GM19193 (cell line): ENCODE data around the gene ZBTB46.

Experiments
- POLR2A ChIP-seq: IDR thresholded peaks from 4 replicates; pipeline ENCODE4 v1.6.1; 2011; ENCODE audit not compliant: insufficient read depth, insufficient read length; ENCODE audit errors: extremely low read depth

ZBTB46 gene

GRCh38 chr20:63811491-63811875 is 19.6 kb downstream of the ZBTB46 start:
- TF ChIP-seq POLR2A = no peak

DNA sequence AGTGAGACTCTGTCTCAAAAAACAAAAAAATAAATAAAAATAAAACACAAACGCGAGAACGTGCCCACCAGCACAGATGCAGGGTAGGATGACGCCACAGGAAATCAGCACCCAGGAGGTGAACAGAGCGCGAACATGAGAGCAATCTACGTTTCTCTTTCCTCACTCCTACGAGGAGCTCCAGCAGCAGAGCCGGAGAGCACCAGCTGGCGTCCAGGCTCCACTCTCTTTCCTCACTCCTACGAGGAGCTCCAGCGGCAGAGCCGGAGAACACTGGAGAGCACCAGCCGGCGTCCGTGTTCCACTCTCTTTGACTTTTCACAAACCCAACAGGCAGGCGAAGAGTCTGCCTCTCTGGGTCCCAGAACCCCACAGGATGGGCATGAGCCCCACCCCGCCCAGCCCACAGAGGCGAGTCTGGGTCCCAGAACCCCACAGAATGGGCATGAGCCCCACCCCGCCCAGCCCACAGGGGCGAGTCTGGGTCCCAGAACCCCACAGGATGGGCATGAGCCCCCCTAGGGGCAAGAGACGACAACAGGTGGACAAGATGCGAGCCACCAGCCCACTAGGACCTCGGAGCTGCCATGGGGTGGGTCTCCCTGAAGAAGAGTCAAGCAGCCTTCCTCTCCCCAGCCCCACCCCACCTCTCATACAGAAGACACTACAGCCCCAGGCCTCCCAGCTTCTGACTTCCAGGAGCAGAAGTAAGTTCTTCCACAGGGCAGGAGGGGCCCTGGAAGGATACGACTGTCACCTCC is 20.2 kb downstream of the ZBTB46 start:
- TF ChIP-seq POLR2A = no peak

DNA sequence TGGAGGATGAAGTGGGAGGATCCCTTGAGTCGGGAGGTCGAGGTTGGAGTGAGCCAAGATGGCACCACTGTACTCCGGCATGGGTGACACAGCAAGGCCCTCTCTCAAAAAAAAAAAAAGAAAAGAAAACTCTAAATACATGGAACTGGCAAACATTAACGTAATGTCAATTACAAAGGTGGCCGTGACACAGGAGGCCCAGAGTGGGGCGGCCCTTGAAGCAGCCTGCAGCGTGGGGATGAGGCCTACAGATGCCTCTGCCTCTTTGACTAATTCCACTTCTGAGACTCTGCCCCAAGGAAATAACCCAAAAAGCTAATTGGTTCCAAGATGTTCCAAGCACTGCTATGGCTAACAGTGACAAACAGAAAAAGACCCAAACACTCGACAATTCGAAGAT is 21.2 kb downstream of the ZBTB46 start:
- TF ChIP-seq POLR2A = no peak

- no peak for TF ChIP-seq POLR2A
Measured at GRCh38 chr20:63808964-63809674, 21.9 kb downstream of the ZBTB46 start.

DNA sequence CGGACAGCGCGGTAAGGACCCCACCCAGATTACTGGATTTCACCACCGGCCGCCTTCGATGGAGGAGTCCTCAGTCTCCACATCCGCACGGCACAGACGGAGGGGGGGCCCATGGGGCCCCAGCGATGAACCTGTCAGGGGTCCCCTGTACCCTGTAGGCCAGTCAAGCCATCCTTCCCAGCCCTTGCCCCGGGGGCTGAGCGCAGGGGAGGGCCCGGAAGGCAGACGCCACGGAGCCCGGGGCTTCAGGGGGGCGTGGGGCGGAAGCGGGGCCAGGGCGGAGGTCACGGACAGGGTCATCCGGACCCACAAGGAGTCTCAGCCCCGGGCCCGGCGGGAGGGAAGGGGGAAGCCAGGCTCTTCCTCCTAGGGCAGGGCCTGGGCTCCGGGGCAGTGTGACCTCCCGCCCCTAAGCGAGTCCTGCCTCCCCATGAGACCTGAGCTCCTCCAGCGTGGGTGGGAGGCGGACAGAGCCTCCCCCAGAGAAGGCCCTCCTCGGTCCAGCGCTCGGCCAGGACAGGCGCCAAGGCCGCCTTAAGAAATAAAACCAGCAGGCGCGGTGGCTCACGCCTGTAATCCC is 22.8 kb downstream of the ZBTB46 start:
- TF ChIP-seq POLR2A = no peak

GRCh38 chr20:63807654-63808053 is 23.4 kb downstream of the ZBTB46 start:
- TF ChIP-seq POLR2A = no peak

GRCh38 chr20:63804308-63804636 is 26.8 kb downstream of the ZBTB46 start:
- TF ChIP-seq POLR2A = no peak

GRCh38 chr20:63802469-63803240 is 28.4 kb downstream of the ZBTB46 start:
- no peak for TF ChIP-seq POLR2A

DNA sequence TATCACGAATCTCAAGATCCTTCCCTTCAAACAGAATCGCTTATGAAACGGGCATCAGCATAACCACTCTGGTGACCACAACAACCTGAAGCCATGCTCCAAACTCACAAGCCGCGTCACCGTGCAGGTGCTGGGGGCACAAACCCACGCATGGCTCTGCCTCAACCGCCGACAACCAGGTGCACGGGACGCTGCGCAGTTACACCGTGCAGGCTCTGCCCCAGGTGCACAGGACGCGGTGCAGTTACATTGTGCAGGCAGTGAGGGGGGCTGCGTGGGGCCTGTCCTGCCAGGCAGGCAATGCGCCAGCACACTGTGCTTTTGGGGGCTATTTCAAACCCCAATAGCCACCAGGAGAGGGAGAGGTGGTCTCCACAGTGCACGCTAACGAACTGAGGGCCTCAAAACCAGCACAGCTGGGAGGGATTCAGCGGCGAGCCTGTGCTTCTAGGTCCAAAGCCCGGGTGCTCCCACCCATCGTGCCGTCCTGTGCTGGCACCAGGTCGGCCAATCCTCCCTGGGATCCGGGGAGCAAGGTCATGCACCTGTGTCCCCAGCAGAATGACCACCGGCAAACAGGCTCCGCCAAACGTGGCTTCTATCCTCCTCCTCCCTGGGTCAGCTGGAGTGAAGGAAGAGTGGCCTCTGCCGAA is 35.8 kb downstream of the ZBTB46 start:
- TF ChIP-seq POLR2A = no peak

DNA sequence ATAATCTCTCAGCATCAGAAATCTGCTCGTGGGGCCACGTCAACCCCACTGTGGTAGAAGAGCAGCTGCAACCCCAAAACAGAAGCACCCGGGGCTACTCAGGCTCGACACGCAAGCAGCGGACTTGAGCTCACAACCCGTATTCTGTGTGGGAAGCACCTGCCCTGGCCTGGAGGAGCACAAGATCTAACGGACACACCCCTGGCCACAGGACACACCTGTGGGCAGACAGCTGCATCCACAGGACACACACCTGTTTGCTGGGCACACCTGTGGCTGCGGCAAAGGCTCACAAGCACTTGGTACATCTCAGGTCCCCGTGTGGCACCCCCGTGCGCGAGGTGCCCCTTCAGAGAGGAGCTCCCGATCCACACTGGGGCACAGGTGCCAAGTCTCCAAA is 36.5 kb downstream of the ZBTB46 start:
- TF ChIP-seq POLR2A = no peak

GRCh38 chr20:63792866-63793265 is 38.2 kb downstream of the ZBTB46 start:
- TF ChIP-seq POLR2A = no peak

- no peak for TF ChIP-seq POLR2A
Measured at GRCh38 chr20:63791497-63792156, 39.4 kb downstream of the ZBTB46 start.

- no peak for TF ChIP-seq POLR2A
Measured at GRCh38 chr20:63790572-63791168, 40.4 kb downstream of the ZBTB46 start.

DNA sequence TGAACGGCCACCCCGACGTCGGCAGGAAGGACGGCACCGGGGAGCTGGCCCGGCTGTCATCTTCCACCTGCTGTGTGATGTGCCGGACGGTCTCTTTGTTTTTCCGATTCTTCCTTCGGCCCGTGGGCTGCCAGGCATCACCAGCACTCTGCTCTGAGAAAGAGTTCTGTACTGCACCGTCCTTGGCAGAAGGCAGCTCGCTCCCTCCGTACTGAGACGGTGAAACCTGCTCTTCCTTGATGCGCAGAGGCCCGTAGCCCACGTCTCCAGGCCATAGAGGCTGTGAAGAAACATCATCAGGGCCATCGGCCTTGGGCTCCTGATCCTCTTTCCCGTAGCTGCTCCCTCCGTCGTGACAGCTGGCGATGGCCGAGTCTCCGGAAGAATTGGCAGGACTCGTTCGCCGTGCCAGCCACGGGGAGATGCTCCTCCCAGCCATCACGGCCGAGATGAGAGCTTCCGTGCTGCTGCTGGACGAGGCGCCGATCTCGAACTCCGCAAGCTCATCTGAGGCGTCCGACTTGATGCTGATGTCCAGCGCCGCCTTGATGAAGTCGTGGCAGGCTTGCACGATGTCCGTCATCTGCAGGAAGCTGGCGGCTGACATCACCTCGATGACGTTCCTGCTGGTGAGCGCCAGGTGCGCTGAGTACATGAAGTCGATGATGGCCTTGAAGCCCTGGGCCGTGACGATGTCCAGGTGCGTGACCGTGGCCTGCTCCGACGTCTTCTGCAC is 41.1 kb downstream of the ZBTB46 start:
- TF ChIP-seq POLR2A = no peak

- TF ChIP-seq POLR2A = no peak
Measured at GRCh38 chr20:63787749-63788148, 43.3 kb downstream of the ZBTB46 start.
